ENCODE data around the gene ZNF473.
A peak's percentile ranks its signal among the peaks of the same experiment; 100 is the strongest.

The ZNF473 gene

DNA sequence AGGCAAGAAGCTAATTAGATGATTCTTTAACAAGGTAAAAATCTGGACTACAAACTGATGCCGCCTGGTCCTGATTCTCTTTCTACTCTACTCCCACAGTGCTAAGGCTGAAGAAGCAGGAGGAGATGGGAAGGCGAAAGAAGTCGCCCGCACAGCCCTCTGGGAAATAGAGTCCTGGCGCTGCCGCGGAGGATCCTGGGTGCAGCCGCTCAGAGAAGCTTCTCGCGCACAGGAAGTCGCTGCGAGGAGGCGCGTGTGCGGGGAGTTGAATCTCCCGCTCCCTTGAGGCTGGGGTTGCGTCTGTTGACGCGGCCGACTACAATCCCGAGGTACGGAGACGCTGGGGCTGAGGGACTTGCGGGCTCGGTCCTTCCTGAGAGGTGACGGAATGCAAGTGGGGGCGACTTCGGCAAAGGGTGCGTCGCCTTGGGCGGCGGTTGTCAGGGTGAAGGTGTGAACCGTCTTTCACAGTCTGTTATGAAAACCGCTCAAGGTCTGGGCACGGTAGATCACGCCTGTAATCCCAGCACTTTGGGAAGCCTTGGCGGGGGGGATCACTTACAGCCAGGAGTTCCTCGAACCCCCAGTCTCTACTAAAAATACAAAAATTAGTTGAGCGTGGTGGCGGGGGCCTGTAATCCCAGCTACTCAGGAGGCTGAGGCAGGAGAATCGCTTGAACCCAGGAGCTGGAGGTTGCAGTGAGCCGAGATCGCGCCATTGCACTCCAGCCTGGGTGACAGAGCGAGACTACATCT is at the start of gene ZNF473:
ZNF473 (plus strand) TSS at position 212 of the 756 bp plus-strand sequence. CDS start 5,078 bp downstream, outside the sequence.
- DNase-seq (ENCODE audit: low read depth in 2 of 2) = peak; percentile 80 to 86

DNA sequence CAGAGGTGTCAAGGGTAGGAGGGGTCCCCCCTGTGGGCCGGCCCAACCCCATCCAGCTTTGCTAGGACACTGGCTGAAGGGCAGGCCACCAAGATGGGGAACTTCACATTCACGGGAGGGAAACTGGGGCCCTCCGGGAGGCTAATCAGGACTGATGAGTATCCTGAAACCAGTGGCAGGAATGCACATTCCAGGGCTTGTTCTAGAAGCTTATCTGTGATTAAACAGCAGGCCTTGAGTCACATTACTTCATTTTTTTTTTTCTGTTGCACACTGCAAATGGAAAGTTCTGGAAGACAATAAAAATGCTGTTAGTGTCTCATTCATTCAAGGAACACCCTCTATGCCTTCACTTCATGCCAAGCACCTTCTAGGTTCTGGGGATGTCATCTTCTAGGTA is 49.3 kb upstream of the ZNF473 start:
- DNase-seq (ENCODE audit: low read depth in 2 of 2) = no peak

DNA sequence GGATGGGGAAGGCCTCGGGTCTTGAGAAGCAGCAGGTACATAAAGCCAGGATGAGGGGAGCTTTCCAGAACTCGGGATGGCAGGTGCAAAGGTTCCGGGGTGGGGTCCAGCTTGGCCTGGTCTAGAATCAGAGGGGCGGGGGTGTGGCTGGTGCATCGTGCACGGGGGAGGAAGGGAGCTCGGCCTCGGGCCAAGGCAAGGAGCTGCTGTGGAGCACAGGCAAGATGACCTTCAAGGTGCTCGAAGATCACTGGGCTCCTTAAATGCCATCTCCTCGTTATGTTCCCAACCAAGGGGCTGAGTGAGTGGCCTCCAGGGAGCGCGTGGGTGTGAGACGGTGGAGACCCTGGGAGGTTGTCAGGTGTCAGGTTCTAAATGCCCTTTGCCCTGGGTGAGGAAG is 48.7 kb upstream of the ZNF473 start:
- DNase-seq (ENCODE audit: low read depth in 2 of 2) = no peak

DNA sequence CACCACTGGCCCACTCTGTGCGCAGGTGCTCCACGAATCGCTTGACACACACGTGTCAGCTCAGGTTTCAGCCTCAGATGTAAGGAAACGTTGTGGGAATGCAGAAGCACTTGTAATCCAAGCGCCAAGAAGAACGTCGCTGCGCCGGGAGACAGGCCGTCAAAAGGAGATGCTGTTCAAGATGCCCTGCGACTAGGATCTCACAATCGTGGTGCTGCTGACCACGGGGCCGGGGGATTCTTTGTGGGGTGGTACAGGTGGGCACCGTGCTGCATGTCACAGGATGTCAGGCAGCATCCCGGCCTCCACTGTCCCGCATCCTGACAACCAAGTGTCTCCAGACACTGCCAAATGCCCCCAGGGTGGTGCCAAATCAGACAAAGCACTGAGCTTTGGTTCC is 47.9 kb upstream of the ZNF473 start:
- DNase-seq (ENCODE audit: low read depth in 2 of 2) = no peak

DNA sequence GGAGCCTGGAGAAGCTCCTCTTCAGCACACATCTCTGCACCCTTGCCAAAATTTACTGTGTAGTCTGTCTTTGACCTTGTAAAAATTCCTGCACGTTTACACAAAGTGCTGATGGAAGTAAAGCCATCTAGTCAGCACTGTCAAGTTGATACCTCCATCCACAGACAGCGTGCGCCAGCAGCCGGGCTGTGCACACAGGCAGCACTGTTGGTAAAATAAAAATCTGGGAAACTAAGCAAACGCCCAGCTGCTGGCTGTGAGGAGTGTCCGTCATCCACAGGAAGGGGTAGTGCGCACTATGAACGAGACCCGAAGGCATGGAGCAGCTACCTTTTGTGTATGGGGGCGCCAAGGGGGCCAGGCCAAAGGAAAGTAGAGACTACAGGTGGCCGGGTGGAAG is 47.5 kb upstream of the ZNF473 start:
- DNase-seq (ENCODE audit: low read depth in 2 of 2) = no peak

DNA sequence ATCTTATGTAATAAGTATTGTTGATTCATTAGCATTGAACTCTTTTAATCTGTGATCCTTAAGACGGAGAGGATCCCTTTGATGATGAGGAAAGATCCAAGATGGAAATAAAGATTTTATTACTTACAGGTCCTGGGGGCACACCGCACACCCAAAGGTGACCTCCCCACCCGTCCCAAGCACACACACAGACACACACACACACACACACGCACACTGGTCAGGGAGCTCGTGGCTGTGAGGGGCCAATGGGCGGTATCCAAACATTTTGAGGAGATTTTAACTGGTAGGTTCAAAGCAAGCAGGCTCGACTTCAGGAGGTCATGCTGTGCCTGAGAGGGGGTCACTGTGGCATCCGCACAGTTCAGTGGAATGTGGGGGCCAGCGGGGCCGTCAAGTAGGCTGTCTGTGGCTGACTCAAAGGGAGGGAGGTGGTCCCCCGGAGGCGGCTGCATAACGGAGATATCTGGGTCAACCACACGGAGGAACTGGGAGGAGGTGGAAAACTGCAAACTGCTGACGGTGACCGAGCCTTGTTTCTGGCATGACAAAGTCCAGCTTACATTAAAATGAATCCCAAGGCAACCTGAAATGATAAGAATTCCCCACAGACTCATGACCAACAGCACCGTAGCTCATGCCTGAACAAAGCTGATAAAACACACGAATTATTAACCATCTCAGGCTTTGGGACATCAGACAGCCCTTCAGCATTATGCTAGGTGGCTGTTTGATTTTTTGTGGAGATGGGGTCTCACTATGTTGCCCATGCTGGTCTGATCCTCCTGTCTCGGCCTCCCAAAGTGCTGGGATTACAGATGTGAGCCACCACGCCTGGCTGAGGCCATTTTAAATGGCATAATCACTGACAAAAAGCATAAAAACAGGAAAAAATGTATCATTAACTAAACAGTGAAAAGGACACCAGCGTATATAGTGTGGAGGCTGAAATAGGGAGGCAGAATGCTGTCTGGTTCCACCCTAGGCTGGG is 43.9 kb upstream of the ZNF473 start:
- no peak for DNase-seq (ENCODE audit: low read depth in 2 of 2)

DNA sequence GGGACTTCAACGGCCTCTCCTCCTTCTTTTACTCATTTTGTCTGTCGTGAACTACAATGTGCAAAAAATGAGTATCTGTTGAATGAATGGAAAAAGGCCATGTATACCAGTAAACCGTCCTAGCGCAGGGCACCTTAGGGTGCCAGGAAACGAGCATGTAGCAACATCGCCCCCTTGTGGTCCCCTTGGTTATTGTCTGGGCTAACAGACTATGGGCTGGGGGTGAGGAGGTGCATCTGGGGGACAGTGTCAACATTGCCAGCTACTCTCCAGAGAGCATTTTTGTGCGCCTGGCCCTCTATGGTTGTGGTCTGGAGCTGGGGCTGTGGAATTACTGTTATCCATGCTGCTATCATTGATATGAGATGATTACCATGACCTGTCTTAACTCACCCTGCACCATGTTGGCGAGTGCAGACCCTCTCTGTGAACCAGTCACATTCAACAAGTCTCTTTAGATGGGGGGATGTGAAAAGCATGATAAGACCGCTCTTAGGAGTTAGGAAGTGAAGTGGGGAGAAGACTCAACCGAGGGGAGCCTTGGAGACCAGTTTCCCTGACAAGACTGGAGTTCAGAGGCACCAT is 42.1 kb upstream of the ZNF473 start:
- DNase-seq (ENCODE audit: low read depth in 2 of 2) = peak; percentile 61 to 68

DNA sequence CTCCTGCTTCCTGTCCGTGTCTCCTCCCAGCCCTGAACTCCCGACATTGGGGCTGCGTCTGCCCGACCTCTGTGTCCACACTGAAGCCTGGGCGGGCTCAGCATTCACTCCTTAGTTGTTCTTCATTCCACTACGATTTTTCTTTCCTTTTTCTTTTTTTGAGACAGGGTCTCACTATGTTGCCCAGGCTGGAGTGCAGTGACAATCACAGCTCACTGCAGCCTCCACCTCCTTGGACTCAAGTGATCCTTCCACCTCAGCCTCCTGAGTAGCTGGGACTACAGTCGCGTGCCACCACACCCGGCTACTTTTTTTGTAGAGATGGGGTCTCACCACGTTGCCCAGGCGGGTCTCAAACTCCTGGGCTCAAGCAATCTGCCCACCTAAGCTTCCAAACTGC is 41.3 kb upstream of the ZNF473 start:
- DNase-seq (ENCODE audit: low read depth in 2 of 2) = no peak

DNA sequence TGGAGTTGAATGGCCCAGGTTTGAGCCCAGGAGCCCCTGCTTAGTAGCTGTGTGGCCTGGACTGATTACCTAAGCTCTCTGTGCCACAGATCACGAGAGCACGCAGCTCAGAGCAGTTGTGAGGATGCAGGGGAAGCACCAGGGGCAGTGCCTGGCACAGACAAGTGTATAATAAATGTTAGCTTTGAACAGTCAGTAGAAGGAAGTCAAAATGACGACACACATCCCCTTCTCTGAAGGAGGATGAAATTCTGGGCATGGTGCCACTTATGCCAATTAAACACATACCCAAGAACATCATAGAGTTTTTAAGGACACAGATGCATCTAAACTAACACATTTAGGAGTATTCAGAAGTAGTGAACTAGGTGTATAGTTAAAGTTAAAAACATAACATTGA is 39.9 kb upstream of the ZNF473 start:
- DNase-seq (ENCODE audit: low read depth in 2 of 2) = no peak

DNA sequence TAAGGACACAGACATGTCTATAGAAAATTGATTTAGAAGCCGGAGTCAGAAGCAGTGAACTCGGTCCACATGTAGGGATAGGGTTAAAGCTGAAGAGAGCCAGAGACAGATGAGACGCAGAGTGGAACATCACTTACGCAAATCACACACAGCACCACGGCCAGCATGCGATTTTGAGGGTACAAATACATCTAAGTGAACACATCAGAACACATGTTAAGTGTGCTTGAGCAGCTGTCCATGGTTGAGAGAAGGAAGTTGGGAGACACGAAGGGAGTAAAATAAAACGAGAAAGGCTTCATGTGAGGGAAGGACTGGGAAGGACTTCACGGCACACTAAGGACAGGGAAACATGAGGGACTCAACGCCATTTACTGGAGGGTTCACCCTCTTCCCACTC is 39.5 kb upstream of the ZNF473 start:
- DNase-seq (ENCODE audit: low read depth in 2 of 2) = no peak

DNA sequence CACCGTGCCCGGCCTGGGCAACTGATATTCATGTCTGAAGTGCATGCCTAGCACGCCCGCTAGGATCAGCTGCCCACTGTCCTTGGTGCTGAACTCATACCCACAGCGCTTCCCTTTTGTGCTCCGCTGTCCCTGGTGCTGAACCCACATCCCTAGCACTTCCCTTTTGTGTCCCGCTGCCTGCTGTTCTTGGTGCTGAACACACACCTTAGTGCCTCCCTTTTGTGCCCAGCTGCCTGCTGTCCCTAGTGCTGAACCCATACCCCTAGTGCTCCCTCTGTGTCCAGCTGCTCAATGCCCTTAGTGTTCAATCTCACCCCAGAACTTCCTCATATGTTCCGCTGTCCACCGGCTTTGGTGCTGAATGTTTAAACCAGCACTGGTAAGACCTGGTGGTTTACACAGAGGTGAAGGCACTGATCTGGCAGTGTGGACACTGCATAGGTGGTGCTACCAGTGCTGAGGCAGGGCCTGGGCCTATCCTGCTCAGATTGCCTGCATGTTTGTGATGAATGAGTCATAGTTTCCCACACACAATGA is 38.6 kb upstream of the ZNF473 start:
- DNase-seq (ENCODE audit: low read depth in 2 of 2) = peak; percentile 31

DNA sequence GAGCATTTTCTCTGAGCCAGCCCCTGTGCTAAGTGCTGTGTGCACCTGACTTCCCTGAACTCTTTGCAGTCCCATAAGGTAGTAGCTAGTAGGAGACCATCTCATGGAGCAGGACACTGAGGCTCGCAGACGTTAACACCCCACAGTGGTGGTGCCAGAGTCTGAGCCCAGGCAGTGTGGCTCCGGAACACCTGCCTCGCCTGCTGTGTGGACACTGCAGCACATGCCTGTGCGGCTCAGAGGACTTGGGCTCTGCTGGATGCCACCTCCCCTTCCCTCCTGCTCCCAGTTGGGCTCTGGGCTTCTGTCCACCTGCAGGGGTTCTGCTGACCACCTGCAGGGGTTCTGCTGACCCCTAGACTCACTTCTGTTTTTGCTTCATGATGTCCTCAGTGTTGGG is 37.8 kb upstream of the ZNF473 start:
- DNase-seq (ENCODE audit: low read depth in 2 of 2) = no peak

DNA sequence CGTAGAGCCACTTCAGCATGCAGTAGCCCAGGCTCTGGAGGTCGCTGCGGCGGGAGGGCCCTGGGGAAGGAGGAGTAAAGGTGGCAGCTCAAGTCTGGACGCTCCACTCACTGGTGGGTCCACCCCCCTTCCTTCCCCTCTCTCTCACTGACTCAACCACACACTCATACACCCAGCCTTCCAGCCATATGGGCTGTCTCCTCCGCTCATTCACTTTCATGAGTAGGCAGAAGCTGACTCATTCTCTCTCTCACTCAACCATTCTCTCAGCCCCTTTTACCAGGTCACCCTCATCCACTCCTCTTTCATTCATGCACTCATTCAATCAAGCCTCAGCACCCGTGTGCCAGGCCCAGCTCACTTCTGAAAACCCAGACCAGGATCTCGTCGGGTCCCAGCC is 37.4 kb upstream of the ZNF473 start:
- DNase-seq (ENCODE audit: low read depth in 2 of 2) = no peak

DNA sequence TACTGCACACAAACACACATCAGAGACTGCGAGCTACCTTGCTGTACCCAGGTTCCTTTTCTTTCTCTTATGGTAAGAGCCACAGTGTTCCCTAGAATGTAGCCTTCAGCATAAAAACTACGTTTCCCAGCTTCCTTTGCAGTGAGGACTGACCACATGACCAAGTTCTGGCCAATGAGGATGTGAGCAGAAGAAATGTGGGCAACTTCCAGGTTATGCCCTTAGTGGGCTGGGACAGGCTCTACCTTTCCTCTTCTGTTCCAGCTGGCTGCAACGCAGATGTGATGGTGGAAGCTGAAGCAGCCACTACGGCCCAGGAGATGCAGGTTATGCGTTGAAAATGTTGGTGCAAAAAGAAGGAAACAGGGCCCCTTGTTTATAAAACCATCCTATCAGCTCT is 28.1 kb upstream of the ZNF473 start:
- DNase-seq (ENCODE audit: low read depth in 2 of 2) = no peak

DNA sequence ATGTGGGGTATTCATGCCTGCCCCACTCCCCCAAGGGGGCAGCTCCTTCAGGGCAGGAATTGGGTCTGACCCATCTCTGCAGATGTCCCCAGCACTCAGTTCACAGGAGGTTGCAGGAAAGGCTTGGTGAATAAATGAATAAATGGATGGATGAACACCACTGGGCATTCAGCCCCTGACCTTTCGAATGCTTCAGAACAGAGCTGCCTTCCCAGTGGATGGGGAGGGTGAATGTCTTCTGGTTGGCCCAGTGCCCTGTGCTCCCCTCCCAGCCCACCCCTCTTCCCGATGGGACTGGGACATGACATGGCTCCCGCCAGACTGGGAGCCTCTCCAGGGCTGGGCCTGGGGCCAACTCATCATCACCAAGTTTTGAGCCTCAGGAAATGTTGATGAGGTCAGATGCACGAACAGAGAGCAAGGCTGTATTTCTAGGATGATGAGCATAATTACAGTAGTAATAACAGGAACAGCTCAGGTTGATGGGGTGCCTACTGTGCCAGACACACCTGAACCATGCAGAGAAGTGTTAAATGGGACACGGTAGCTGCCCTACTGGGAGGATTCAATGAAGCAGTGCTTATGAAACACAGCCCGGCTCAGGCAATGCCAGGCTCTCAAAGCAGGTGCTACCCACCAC is 26.3 kb upstream of the ZNF473 start:
- DNase-seq (ENCODE audit: low read depth in 2 of 2) = no peak

DNA sequence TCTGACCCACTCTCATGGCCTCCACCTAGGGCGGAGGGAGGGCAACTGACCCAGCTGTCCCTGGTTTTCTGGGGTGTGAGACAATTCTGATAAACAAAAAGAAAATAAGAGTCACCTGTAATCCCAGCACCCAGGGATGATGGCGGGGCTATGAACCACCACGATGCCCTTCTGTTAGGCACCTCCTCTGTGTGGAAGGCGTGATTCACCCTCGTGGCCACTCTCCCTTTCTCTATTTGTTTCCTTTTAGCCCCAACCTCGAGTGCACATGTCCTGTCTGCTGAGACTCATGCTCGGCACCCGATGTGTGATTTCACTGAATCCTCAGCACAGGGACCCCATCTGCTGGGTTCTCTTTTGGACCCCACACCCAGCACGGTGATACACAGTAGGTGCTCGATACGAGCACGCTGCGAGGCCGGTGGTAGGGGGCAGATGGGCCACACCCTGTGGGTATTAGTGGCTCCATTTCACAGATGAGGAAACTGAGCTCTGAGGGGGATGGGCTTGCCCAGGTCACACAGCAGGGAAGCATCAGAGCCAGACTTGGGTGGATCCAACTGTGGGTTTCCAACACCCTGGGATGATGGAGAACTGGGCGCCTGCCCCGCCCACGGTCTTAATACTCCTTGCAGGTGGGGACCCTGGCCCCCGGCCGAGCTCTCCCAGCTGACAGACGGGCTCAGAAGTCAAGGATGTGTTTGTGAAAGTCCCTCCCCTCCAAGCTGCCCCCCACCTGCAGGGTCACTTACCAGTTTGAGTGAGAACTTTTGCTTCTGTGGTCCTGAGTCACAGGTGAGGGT is 25.6 kb upstream of the ZNF473 start:
- no peak for DNase-seq (ENCODE audit: low read depth in 2 of 2)

DNA sequence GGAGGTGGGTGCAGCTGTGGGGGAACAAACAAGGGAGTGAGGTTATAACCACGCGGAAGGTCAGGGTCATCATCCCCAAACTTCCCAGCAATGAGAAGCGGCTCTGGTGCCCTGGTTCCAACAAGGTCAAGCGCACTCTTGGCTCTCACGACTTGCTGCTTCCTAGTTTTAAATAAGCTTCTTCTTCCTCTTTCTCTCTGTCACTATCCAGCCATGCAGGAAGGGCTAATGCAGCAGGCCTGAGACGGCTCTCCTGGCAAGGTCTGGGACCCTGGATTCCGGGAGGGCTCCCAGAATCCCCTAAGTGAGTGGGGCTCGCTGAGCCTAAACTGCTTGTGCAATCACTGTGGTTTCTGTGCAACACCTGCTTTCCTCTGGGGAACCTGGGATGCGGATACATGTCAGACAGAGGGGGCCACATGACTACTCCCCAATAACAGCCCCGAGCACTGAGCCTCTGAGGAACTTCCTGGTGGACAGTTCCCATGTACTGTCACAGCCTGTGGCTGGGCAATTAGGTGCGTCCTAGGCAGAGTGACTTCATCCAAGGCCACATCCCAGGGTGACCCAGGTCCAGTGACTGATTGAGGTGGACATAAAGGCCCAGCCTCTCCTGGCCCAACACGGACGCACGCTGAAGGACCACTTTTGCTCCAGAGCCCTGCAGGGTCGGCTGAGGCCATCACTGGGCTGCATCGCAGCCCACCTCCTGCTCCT is 24.8 kb upstream of the ZNF473 start:
- DNase-seq (ENCODE audit: low read depth in 2 of 2) = no peak

DNA sequence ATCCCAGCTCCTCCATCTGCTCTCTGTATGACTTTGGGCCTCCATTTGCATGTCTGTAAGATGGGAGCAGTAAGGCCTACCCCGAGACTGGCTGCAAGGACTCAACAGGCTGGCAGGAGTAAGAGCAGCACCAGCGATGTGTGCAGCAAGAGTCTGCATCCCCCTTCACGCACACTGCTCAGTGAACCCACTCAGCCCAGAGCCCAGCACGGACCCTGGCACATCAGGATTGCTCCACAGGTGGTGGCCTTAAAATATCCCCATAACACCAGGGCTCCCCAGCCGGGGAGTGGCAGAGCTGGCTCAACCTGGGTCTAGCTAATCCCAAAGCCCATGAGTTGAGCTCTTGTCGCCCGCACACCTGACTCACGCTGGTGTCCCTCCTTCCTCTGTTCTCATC is 24.0 kb upstream of the ZNF473 start:
- no peak for DNase-seq (ENCODE audit: low read depth in 2 of 2)

DNA sequence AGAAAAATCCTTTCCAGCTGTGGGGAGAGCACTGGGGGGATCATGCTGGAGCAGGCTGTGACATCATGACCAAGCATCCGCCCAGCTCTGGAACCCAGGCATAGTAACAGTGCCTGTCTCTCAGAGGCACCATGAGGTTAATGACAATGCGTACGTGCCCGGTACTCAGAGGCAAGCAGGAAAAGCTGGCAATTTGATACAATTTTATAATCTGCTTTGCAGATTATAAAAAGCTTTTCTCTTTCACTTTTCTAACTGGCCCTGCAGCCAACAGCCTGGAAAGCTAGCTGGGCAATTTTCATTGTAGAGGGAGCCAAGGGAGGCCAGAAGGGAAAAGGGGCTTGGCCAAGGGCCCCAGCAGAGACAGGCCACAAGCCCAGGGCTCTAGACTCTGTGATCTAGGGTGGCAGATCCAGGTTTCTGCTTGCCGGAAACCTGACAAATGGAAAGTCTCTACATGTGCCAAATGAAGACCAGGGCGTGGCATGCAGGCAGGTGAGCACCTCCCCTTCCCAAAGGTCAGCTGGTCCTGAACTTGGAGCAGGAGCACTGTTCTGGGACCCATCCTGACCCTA is 23.3 kb upstream of the ZNF473 start:
- DNase-seq (ENCODE audit: low read depth in 2 of 2) = no peak

DNA sequence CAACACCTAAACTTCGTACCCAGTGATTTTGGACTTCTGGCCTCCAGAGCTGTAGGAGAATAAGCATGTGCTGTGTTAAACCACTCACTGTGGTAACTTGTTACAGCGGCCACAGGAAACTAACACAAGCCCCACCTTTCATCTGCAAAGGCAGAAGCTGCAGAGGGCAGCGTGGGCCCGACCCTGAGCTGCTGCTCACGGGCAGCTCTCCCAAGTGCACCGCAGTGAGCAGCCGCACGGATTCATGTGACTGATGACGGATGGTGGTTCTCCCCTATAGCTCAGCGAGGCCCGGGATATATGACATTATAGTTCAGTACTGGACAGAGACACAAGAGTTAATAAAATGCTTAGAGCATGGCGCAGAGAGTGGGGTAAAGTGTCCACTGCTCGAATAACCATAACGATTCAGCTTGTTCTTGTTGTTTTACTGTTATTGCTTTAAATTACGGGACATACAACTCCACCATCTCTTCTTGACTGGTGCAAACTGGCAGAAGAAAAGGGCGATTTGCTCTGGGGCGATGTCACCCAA is 22.5 kb upstream of the ZNF473 start:
- no peak for DNase-seq (ENCODE audit: low read depth in 2 of 2)
